SJSA1 (cell line): Measurements from ENCODE around the gene KLHL17. TPM values are rescaled to one million over a fixed set of nuclear protein-coding genes. Genes with fewer than 3 reads are reported as not detected.

Experiments
- DNase-seq, 2 experiments: peaks; one replicate each; pipeline ENCODE4 v3.0.0-alpha.2; 2015 to 2020; ENCODE audit warnings: low spot score in 2 of 2, low read depth in 1 of 2
- H3K27ac ChIP-seq: fragments of 250-450 bp; sonication (Bioruptor Pico); 2 replicates; pipeline ENCODE4 v1.5.1; 2020; ENCODE audit warnings: mild to moderate bottlenecking, moderate library complexity
- H3K27me3 ChIP-seq: fragments of 250-450 bp; sonication (Bioruptor Pico); replicated peaks from 2 replicates; pipeline ENCODE4 v1.5.1; 2020; ENCODE audit warnings: mild to moderate bottlenecking, moderate library complexity
- H3K36me3 ChIP-seq: fragments of 250-450 bp; sonication (Bioruptor Pico); 2 replicates; pipeline ENCODE4 v1.5.1; 2020; ENCODE audit warnings: mild to moderate bottlenecking
- H3K4me1 ChIP-seq: fragments of 250-450 bp; sonication (Bioruptor Pico); replicated peaks from 2 replicates; pipeline ENCODE4 v1.6.1; 2021; ENCODE audit warnings: mild to moderate bottlenecking
- H3K4me3 ChIP-seq: fragments of 250-450 bp; sonication (Bioruptor Pico); 2 replicates; pipeline ENCODE4 v1.5.1; 2020; ENCODE audit warnings: mild to moderate bottlenecking
- H3K9me3 ChIP-seq: fragments of 250-450 bp; sonication (Bioruptor Pico); replicated peaks from 2 replicates; pipeline ENCODE4 v1.5.1; 2020; ENCODE audit warnings: mild to moderate bottlenecking
- total RNA-seq: library from RNA; depleted of rRNA; stranded (reverse); fragments of >200 nt; shearing (Covaris generic); gene quantifications from 2 replicates; pipeline ENCODE4 v1.2.3, GENCODE V29; 2014

Gene KLHL17
- total RNA-seq, 1 experiment from 2014 or later: 7.2 TPM

DNA sequence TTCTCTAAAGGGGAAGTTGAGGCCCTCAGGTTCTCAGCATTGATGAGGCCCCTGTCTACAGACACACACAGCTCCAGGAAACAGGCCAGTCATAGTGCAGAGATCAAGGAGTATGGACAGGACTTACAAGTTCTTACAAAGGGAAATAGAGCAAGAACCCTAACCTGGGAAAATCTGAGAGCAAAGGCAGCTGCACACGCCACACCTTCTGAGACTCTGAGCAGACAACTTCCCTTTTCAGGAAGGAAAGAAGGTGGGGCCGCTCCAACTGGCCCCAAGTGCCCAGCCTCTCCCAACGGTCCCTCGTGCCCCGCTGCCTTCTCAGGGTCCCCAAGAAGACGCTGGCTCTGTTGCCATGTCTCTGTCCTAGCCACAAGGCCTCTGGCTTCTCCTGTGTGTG lies 4.9 kb upstream of the KLHL17 start:
- Histone ChIP-seq H3K4me1 (peaks cover 24% of the 10 kb centered on the region), H3K4me3 (no peak overlapping the region), H3K27me3 (no peaks in the 10 kb centered on the region), H3K36me3 (peaks cover 78% of the 10 kb centered on the region), H3K27ac (no peak overlapping the region), H3K9me3 (no peaks in the 10 kb centered on the region; the same call in 1 of the 2 replicates)
- DNase-seq: no peak

DNA sequence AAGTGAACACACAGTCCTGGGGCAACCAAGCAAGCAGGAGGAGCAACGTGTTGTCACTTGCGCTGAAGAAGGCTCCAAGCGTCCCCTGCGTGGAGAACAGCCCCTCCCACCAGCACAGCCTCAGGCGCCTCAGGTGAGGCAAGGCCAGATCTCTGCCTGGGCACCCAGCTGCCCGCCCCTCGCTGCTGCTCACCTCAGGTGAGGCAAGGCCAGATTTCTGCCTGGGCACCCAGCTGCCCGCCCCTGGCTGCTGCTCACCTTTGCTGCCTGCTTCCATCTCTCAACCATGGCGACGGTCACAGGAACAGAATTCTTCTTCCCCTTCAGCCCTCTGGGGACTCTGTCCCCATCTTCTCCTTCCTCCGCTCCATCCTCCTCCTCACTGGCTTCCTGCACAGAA lies 3.7 kb upstream of the KLHL17 start:
- H3K4me1 ChIP-seq: peaks cover 33% of the 10 kb centered on the region
- no peak overlapping the region for H3K4me3 ChIP-seq
- H3K27ac ChIP-seq: no peak overlapping the region
- no peak for DNase-seq
- H3K27me3 ChIP-seq: no peaks in the 10 kb centered on the region
- H3K9me3 ChIP-seq: no peaks in the 10 kb centered on the region; the same call in 1 of the 2 replicates
- peaks cover 72% of the 10 kb centered on the region for H3K36me3 ChIP-seq

- H3K4me1 ChIP-seq: peaks cover 33% of the 10 kb centered on the region
- no peak within 1 kb of the TSS; the same call in 1 of the 2 replicates for H3K27ac ChIP-seq
- H3K36me3 ChIP-seq: peaks cover 67% of the 10 kb centered on the region
- peak within 1 kb of the TSS; percentile 96 for H3K4me3 ChIP-seq
- no peaks in the 10 kb centered on the region for H3K27me3 ChIP-seq
- DNase-seq: peak; percentile 79 to 95
- H3K9me3 ChIP-seq: no peaks in the 10 kb centered on the region; the same call in 1 of the 2 replicates
Measured at GRCh38 chr1:958823-959730, 1.3 kb upstream of the KLHL17 start, which contains the start of gene NOC2L. Gene NOC2L (minus strand): TSS chr1:959256. CDS start chr1:959240, 16 bp downstream.

GRCh38 chr1:959731-960362 lies 537 bp upstream of the KLHL17 start:
- H3K4me3 ChIP-seq: peak overlapping the region; percentile 96
- no peak for DNase-seq
- H3K27me3 ChIP-seq: no peaks in the 10 kb centered on the region
- H3K9me3 ChIP-seq: no peaks in the 10 kb centered on the region; the same call in 1 of the 2 replicates
- peaks cover 33% of the 10 kb centered on the region for H3K4me1 ChIP-seq
- H3K36me3 ChIP-seq: peaks cover 60% of the 10 kb centered on the region
- H3K27ac ChIP-seq: no peak overlapping the region

DNA sequence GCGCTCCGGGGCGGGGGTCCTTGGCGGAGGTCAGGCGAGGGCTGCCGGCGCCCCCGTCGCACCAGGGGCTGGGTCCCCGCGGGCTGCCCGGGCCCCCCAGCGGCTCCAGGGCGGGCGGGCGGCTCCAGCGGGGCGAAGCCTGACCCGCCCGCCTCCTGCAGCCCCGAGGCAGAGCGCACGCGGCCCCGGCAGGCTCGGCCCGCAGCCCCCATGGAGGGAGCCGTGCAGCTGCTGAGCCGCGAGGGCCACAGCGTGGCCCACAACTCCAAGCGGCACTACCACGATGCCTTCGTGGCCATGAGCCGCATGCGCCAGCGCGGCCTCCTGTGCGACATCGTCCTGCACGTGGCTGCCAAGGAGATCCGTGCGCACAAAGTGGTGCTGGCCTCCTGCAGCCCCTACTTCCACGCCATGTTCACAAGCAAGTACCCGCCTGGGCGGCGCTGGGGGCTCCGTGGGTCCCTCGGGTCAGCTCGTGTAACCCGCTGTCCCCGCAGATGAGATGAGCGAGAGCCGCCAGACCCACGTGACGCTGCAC lies 817 bp downstream of the KLHL17 start:
- no peak for DNase-seq
- no peaks in the 10 kb centered on the region; the same call in 1 of the 2 replicates for H3K9me3 ChIP-seq
- peaks cover 50% of the 10 kb centered on the region for H3K36me3 ChIP-seq
- H3K27me3 ChIP-seq: no peaks in the 10 kb centered on the region
- peak overlapping the region; percentile 94 for H3K4me3 ChIP-seq
- no peak overlapping the region for H3K27ac ChIP-seq
- peaks cover 36% of the 10 kb centered on the region for H3K4me1 ChIP-seq

- no peak for DNase-seq
- Histone ChIP-seq H3K27me3 (no peaks in the 10 kb centered on the region), H3K4me1 (peaks cover 43% of the 10 kb centered on the region), H3K9me3 (no peaks in the 10 kb centered on the region; the same call in 1 of the 2 replicates), H3K4me3 (no peak overlapping the region), H3K36me3 (peaks cover 40% of the 10 kb centered on the region), H3K27ac (no peak overlapping the region)
Measured at GRCh38 chr1:962381-963300, 2.3 kb downstream of the KLHL17 start.

- Histone ChIP-seq H3K9me3 (no peaks in the 10 kb centered on the region; the same call in 1 of the 2 replicates), H3K27me3 (no peaks in the 10 kb centered on the region), H3K4me1 (peaks cover 37% of the 10 kb centered on the region), H3K27ac (no peak overlapping the region), H3K4me3 (no peak overlapping the region), H3K36me3 (peaks cover 40% of the 10 kb centered on the region)
- DNase-seq: no peak
Measured at GRCh38 chr1:963301-963651, 2.9 kb downstream of the KLHL17 start.

GRCh38 chr1:963746-964525 lies 3.6 kb downstream of the KLHL17 start:
- H3K9me3 ChIP-seq: no peaks in the 10 kb centered on the region; the same call in 1 of the 2 replicates
- 0 out of 2 replicates have a peak, but pooled peaks cover under 1% of the 10 kb centered on the region for H3K27me3 ChIP-seq
- H3K4me3 ChIP-seq: no peak overlapping the region
- no peak for DNase-seq
- peaks cover 30% of the 10 kb centered on the region for H3K4me1 ChIP-seq
- H3K36me3 ChIP-seq: peaks cover 34% of the 10 kb centered on the region
- no peak overlapping the region for H3K27ac ChIP-seq

DNA sequence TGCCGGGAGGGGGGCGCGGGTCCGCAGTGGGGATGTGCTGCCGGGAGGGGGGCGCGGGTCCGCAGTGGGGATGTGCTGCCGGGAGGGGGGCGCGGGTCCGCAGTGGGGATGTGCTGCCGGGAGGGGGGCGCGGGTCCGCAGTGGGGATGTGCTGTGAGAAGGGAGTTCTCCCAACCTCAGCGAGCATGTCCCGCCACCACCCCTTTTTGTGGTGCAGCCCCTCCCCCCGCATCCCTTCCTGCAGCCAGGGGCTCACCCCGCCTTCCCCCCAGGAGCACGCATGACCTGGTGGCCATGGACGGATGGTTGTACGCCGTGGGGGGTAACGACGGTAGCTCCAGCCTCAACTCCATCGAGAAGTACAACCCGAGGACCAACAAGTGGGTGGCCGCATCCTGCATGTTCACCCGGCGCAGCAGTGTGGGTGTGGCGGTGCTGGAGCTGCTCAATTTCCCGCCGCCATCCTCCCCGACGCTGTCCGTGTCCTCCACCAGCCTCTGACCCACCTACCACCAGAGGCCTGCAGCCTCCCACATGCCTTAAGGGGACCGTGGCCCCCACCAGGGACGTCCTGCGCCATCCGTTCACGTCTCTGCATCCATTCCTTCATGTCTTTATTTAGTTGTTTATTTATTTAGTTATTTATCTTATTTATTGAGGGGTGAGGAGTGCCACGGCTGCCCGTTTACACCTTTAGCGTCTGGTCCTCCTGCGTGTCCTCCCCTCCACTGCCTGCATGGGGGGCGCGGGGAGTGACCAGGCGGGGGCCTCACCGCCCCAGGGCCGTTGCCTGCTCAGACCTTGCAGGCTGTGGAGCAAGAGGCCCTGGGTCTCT lies 4.5 kb downstream of the KLHL17 start:
- peaks cover 25% of the 10 kb centered on the region for H3K4me1 ChIP-seq
- H3K36me3 ChIP-seq: peaks cover 32% of the 10 kb centered on the region
- H3K4me3 ChIP-seq: no peak overlapping the region
- no peaks in the 10 kb centered on the region for H3K9me3 ChIP-seq
- H3K27me3 ChIP-seq: 0 out of 2 replicates have a peak, but pooled peaks cover 3% of the 10 kb centered on the region
- DNase-seq: no peak
- H3K27ac ChIP-seq: no peak overlapping the region

DNA sequence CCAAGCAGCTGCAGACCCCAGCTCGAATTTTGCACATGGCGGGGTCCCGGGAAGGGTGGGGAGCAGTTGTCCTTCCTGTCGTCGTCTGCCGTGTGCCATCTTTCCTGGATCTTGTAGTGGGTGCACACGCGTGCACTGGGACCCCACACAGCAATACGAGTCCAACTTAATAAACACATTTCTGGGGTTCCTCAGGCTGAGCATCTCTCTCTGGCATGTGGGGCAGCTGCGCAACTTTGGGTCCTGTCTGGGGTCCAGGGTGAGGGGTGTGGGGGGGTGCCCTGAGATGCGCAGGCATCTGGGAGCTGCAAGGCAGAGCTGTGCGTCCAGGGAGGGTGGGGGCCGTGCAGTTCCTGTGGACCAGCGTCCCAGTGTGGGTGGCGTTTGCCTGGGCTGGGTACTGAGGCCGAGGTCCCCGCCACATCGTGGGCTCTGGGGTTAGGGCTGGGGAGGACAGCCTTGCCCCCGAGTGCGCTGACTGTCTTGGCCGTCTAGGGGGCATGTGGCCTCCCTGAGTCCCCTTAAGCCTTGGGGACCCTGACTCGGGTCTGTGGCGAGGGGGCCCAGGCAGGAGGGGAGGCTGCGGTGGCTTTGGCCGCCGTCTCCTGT lies 5.2 kb downstream of the KLHL17 start:
- Histone ChIP-seq H3K9me3 (no peaks in the 10 kb centered on the region), H3K4me1 (peaks cover 22% of the 10 kb centered on the region), H3K36me3 (peaks cover 30% of the 10 kb centered on the region), H3K4me3 (no peak overlapping the region), H3K27ac (no peak overlapping the region), H3K27me3 (peaks cover 10% of the 10 kb centered on the region; the same call in 1 of the 2 replicates)
- DNase-seq: no peak

- no peak for DNase-seq
- Histone ChIP-seq H3K9me3 (no peaks in the 10 kb centered on the region), H3K27me3 (peaks cover 12% of the 10 kb centered on the region; the same call in 1 of the 2 replicates), H3K4me3 (peak within 1 kb of the TSS; percentile 54), H3K27ac (peak within 1 kb of the TSS; percentile 28; the same call in 1 of the 2 replicates), H3K4me1 (peaks cover 17% of the 10 kb centered on the region), H3K36me3 (peaks cover 30% of the 10 kb centered on the region)
Measured at GRCh38 chr1:966135-966703, 5.8 kb downstream of the KLHL17 start, which contains the start of gene PLEKHN1. Gene PLEKHN1 (plus strand): TSS chr1:966482. CDS start chr1:966532, 50 bp downstream.
